NCI-H2107 treated with DMSO at 0.1 percent for 48 hours (cell line): ENCODE data around the gene TENT4B.
A peak's percentile ranks its signal among the peaks of the same experiment; 100 is the strongest.

ENCODE experiments used
- DNase-seq: peaks from one replicate; lab custom pipeline; 2025; ENCODE audit not compliant: unreplicated experiment; lab: John Stamatoyannopoulos, UW

Gene TENT4B

DNA sequence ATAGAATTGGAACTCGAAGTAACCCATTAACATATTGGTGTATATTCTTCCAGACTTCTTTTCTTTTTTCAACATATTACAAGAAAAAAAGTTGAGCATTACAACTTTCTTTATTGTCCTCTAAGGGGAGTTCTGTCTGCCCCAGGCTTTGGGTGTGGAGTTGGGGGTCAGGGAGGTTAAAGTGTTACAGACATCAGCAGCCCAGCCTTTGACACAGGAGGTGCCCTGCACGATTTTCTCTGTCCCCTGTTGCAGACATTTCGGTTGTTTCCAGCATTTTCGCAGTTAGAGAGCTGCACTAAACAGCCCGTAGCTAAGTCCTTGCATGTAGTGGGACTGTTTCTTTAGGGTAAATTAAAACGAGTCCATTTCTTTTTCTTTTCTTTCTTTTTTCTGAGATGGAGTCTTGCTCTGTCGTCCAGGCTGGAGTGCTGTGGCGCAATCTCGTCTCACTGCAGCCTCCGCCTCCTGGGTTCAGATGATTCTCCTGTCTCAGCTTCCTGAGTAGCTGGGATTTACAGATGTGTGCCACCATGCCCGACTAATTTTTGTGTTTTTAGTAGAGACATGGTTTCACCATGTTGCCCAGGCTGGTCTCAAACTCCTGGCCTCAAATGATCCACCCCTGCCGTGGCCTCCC is 99.9 kb downstream of the TENT4B start:
- DNase-seq, result no peak

DNA sequence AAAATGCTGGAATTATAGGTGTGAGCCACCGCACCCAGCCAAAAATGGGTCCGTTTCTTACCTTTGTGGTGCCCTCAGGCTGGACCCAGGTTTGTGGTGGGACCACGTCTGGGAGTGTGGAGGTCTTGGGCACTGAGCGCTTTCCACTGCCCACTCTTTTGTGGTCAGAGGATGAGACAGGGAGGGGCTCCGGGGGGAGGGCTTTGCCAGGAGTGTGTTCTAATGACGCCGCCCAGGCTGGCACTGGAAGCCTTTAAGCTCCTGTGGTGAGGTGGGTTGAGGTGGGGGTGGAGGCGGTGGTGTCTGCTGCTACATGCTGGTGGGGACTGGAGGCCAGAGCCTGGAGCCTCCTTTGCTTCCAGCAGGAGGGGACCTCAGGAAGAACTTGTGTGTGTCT is 100.4 kb downstream of the TENT4B start:
- no peak for DNase-seq

GRCh38 chr16:50254072-50254471 is 101.0 kb downstream of the TENT4B start:
- DNase-seq, result no peak

DNA sequence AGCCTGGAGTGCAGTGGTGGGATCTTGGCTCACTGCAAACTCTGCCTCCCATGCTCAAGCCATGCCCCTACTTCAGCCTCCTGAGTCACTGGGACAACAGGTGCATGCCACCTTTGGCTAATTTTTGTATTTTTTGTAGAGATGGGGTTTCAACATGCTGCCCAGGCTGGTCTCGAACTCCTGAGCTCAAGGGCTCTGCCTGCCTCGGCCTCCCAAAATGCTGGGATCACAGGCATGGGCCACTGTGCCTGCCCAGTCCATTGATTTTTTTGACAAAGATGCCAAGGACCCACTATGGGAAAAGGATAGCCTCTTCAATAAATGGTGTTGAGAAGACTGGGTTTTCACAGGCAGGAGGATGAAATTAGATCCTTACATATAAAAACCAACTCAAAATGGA is 102.4 kb downstream of the TENT4B start:
- DNase-seq, result no peak

GRCh38 chr16:50256604-50257003 is 103.5 kb downstream of the TENT4B start:
- no peak for DNase-seq

GRCh38 chr16:50257876-50258275 is 104.8 kb downstream of the TENT4B start:
- DNase-seq, result no peak

DNA sequence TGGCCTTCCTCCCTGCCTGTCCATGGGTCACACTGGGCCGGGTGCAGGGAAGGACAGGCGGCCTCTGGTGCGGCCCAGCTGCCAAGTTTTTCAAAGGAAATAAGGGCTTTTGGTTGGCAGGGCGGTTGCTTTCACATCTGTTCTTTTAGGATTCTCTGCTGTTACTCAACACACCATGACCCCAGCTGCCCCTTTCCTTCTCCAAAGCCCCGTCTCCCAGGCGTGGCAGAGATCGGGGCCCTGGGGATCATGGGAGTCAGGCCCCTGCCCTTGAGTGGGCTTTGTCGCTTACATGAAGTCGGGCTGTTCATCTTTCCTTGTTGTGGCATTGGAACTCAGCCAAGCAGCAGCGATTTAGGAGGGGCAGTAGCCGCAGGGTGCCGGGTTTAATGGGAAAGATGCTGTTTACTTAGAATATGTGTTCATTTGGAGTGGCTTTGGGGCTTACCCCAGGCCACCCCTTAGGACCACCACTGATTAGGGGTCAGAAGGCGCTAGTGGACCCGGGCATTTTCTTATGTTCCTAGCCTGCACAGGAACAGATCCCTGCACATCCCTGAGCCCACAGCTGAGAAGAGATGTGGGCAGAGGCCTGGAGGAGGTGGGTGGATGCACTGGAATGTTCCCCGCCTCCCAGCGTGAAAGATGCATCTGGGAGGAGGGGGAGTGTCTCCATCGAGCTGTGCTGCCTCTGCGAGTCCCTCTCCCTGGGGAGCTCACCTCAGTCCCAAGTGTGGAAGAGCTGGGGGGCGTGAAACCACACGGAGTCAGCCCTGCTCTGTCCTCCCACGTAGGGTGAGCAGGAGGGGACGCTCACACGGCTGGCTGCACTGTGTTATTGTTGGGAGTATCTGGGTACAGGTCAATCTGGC is 106.5 kb downstream of the TENT4B start:
- DNase-seq, result peak; percentile 21

DNA sequence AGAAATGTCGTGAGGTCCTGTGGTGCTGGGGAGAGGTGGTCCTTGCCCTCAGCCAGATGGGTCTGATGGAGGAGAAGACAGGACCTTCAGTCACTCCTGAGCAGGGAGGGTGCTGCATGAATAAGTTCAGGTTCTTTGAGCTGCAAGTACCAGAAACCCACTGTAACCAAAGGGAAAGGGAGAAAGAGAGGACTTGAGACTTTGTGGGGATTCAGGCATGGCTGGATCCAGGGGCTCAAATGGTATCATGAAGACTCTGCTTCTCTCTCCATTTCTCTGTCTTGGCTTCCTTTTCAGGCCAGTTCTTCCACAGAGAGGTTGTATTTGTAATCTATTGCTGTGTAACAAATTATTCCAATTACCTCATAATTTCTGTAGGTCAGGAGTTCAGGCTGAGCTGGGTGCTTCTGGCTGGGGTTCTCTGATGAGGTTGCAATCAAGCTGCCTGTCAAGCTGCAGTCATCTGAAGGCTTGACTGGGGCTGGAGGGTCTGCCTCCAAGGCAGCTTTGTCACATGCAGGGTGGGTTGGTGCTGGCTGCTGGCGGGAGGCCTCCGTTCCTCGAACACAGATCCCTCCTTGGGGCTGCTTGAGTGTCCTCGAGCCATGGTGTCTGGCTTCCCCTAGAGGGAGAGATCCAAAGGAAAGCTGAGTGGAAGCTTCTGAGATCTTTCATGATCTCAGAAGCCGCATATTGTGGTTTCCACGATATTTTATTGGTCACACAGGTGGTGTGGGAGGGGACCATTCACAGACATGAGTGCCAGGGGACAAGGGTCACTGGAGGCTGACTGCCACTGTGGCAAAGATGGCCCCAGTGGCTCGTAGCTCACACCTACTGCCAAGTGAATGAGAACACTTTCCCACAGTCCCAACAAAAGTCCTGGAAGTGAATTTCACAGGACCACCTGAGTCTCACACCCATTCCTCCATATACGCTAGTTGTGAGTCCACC is 107.4 kb downstream of the TENT4B start:
- no peak for DNase-seq

DNA sequence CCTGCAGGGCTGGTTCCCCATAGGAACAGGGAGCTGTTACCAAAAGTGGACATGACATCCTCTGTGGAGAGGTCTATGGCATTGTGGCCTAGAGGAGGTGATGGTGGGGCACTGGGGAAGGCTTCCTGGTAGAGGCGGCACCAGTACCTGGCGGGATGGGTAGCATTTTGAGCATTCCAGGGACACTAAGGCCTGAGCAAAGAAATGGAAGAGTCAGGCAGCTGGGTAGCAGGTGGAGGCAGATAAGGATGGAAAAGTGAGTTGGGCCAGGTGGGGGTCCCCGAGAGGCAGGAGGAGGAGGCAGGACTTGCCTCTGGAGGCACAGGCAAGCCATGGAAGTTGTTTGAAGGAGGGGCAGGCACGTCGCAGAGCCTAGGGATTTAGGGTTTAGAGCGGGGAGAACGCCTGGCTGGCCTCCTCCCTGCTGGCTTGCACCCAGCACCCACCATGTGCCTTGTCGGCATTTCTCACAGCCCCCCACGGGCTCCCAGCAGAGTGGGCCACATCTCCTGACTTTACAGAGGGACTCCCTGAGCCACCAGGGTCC is 108.1 kb downstream of the TENT4B start:
- no peak for DNase-seq

GRCh38 chr16:50261707-50262235 is 108.7 kb downstream of the TENT4B start:
- no peak for DNase-seq

GRCh38 chr16:50263060-50263909 is 110.2 kb downstream of the TENT4B start:
- no peak for DNase-seq

DNA sequence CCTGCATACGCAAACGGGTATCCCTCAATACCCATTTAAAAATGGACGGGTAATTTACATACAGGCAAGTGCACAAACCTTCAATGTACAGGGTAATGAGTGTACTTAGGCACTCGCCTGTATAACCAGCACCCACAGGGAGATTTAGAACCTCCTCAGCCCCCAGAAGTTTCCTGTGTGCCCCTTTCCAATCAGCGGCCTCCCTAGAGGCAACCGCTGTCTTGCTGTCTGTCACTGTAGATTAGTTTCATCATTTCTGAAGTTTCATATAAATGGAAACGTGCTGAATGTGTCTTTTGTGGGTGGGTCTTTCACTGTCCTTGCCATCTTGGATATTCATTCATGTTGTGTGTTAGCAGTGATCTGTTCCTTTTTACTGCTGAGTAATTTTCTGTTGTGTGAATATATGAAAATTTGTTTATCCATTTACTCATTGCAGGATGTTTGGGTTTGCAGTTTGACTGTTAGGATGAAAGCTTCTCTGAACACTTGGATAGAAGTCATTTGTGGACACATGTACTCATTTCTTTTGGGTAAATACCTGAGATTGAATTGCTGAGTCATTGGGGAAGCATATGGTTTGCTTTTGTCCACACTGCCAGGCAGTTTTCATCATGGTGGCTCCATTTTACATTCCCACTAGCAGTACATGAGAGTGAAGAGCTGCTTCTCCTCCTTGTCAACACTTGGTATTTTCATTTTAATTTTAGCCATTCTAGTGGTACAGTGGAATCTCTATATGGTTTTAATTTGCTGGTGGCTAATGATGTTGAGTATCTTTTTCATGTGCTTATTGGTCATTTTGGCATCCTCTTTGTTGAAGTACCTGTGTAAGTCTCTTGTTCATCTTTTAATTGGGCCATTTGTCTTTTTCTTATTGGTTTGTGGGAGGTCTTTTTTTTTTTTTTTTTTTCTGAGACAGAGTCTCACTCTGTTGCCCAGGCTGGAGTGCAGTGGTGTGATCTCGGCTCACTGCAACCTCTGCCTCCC is 111.1 kb downstream of the TENT4B start:
- DNase-seq, result no peak

DNA sequence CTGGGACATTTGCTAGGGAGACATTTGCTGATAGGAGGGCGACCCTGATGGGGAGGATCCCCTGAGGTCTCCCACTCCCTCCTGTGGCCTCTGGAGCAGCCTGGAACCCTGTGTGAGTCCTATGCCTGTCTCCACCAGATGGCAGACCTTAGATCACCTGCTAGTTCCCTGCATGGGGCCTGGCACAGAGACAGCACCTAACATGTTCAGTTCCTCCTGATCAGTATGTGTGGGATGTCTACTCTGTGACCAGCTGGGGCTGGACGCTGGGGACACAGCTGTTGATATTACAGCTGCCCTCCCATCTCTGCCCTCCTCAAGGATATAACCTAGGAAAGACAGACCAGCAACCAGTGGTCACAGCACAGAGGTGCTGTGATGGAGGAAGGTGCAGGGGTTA is 112.2 kb downstream of the TENT4B start:
- peak; percentile 16 for DNase-seq

DNA sequence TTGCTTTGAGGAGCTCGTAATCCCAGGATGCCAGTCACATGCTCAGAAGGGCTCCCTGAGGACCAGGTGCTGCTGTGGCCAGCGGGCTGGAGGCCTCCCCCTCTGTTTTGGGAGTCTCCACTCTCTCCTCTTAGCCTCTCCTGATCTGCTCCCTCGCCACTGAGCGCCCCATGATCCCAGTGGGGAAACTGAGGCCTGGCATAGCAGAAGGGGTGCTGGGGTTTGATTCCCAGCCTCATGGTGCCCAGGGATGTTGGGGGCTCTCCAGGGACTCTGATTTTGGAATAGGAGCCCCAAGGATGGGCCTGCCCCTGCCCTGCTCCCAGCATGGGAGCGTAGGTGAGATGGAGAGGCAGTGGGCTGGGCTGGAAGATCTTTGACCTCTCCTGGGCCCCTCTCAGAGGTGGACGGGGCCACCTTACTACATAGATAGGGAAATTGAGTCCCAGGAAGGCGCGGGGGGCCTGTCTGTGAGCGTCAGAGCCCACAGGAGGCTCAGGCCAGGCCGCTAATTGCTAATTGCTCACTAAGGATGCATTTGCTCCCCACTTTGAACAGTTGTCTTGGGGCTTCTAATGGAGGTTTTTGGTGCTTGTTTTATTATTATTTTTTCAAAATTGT is 112.7 kb downstream of the TENT4B start:
- DNase-seq, result no peak

- DNase-seq, result peak; percentile 41
These were observed 113.4 kb downstream of the TENT4B start, which contains the start of gene ADCY7 for GRCh38 chr16:50266337-50267091. TSS of gene ADCY7 (plus strand) at chr16:50266551. CDS start at chr16:50288180, 21,629 bp downstream.

GRCh38 chr16:50267151-50267631 is 114.1 kb downstream of the TENT4B start:
- DNase-seq, result no peak

- DNase-seq, result no peak
These were observed 114.5 kb downstream of the TENT4B start for GRCh38 chr16:50267651-50268050.
